Adipose tissue (tissue), 3 donors: ENCODE results near the gene CEP78. TPM values are rescaled to one million over a fixed set of nuclear protein-coding genes. Genes with fewer than 3 reads are reported as not detected.

Experiments used
- H3K27ac ChIP-seq: one replicate; pipeline ENCODE4 v1.5.1; 2013; ENCODE audit warnings: low read depth, low read length
- WGBS, 3 donors: extraction: QIAGEN DNeasy Blood & Tissue Kit; methylation state at CpG; one replicate each; pipeline ENCODE4 v1.1.7; 2013; 5-methylcytosine and 5-hydroxymethylcytosine counted together
- polyA plus RNA-seq, 3 donors: library from polyadenylated mRNA; stranded (reverse); fragments of 200-250 nt; gene quantifications; one replicate each; pipeline ENCODE4 v1.2.3, GENCODE V29; 2013
- donor health status: healthy with polysubstance abuse.
- donor health status: Bipolar disorder and iron deficiency.
- donor health status: healthy.

The CEP78 gene
- polyA plus RNA-seq, 3 donors = 2.3 to 7.0 (median 3.2) TPM

- WGBS, 3 donors = 1 to 3% (median 1%) methylated on average over 10 of the region's 10 CpGs
- H3K27ac ChIP-seq = no peak overlapping the region
Observed at GRCh38 chr9:78297672-78297961, 61.7 kb downstream of the CEP78 start.

GRCh38 chr9:78298046-78298765 is 62.3 kb downstream of the CEP78 start:
- H3K27ac ChIP-seq = no peak overlapping the region
- WGBS, 3 donors = 5 to 13% (median 8%) methylated on average over 15 to 16 of the region's 16 CpGs

- 51 to 94% (median 92%) methylated on average over 6 of the region's 6 CpGs for WGBS, 3 donors
- no peak overlapping the region for H3K27ac ChIP-seq
Observed at GRCh38 chr9:78300209-78300608, 64.3 kb downstream of the CEP78 start.

GRCh38 chr9:78301466-78301865 is 65.6 kb downstream of the CEP78 start:
- WGBS, 3 donors = 69 to 98% (median 93%) methylated on average over 2 of the region's 2 CpGs
- H3K27ac ChIP-seq = no peak overlapping the region

GRCh38 chr9:78303377-78304062 is 67.6 kb downstream of the CEP78 start:
- no peak overlapping the region for H3K27ac ChIP-seq
- WGBS, 3 donors = 58 to 99% (median 98%) methylated on average over 3 of the region's 3 CpGs

- no peak overlapping the region for H3K27ac ChIP-seq
- WGBS, 3 donors = 48 to 84% (median 53%) methylated on average over 1 of the region's 1 CpG
Observed at GRCh38 chr9:78304357-78304756, 68.5 kb downstream of the CEP78 start.

- WGBS, 3 donors = 56 to 89% (median 81%) methylated on average over 16 of the region's 16 CpGs
- H3K27ac ChIP-seq = no peak overlapping the region
Observed at GRCh38 chr9:78306222-78307076, 70.6 kb downstream of the CEP78 start.

- 74 to 88% (median 83%) methylated on average over 2 of the region's 2 CpGs for WGBS, 3 donors
- H3K27ac ChIP-seq = no peak overlapping the region
Observed at GRCh38 chr9:78307360-78307759, 71.5 kb downstream of the CEP78 start.

- 77 to 93% (median 85%) methylated on average over 6 of the region's 6 CpGs for WGBS, 3 donors
- H3K27ac ChIP-seq = no peak overlapping the region
Observed at GRCh38 chr9:78309066-78309465, 73.2 kb downstream of the CEP78 start.

GRCh38 chr9:78311075-78311474 is 75.2 kb downstream of the CEP78 start:
- H3K27ac ChIP-seq = no peak overlapping the region
- 87 to 94% (median 93%) methylated on average over 5 of the region's 5 CpGs for WGBS, 3 donors

- no peak overlapping the region for H3K27ac ChIP-seq
- 51 to 92% (median 69%) methylated on average over 9 of the region's 9 CpGs for WGBS, 3 donors
Observed at GRCh38 chr9:78311886-78312524, 76.1 kb downstream of the CEP78 start.

- WGBS, 3 donors = 83 to 94% (median 93%) methylated on average over 5 of the region's 5 CpGs
- no peak overlapping the region for H3K27ac ChIP-seq
Observed at GRCh38 chr9:78314550-78314949, 78.7 kb downstream of the CEP78 start.

- H3K27ac ChIP-seq = no peak overlapping the region
- WGBS, 3 donors = 32 to 45% (median 45%) methylated on average over 8 of the region's 8 CpGs
Observed at GRCh38 chr9:78314953-78315870, 79.3 kb downstream of the CEP78 start.

- WGBS, 3 donors = 76 to 91% (median 89%) methylated on average over 11 of the region's 11 CpGs
- H3K27ac ChIP-seq = no peak overlapping the region
Observed at GRCh38 chr9:78316166-78316892, 80.5 kb downstream of the CEP78 start.

- 84 to 93% (median 88%) methylated on average over 6 of the region's 6 CpGs for WGBS, 3 donors
- no peak overlapping the region for H3K27ac ChIP-seq
Observed at GRCh38 chr9:78319197-78320029, 83.5 kb downstream of the CEP78 start.

- H3K27ac ChIP-seq = no peak overlapping the region
- WGBS, 3 donors = 72 to 95% (median 73%) methylated on average over 4 of the region's 4 CpGs
Observed at GRCh38 chr9:78320030-78320693, 84.3 kb downstream of the CEP78 start.
